ENCODE results near the gene CLOCK. TPM values are rescaled to one million over a fixed set of nuclear protein-coding genes. Genes with fewer than 3 reads are reported as not detected.

The CLOCK gene
- total RNA-seq, 2 donors from 2014 or later: 26.8 to 33.5 TPM

DNA sequence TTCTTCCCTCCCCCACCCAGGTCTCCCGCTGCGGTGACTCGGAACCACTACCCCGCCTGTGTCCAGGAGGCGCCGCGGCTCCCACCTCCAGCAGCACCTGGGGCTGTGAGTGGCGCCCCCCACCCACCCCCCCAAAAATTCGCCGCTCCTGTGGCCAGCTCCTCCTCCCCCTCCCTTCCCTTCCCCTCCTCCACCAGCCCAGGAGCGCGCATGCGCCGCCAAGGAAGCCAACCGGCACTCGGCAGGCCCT, 278 bp downstream of the CLOCK start:
- ATAC-seq (peak; percentile 88 to 89), DNase-seq (no peak)
- intact Hi-C loops (cut with DNase I): loop anchor here in 1 of 2 donors (5.0 to 10.0 kb wide), 2 partner anchors 199 to 308 kb away; partner anchors contain the start of genes EXOC1 and SRD5A3

DNA sequence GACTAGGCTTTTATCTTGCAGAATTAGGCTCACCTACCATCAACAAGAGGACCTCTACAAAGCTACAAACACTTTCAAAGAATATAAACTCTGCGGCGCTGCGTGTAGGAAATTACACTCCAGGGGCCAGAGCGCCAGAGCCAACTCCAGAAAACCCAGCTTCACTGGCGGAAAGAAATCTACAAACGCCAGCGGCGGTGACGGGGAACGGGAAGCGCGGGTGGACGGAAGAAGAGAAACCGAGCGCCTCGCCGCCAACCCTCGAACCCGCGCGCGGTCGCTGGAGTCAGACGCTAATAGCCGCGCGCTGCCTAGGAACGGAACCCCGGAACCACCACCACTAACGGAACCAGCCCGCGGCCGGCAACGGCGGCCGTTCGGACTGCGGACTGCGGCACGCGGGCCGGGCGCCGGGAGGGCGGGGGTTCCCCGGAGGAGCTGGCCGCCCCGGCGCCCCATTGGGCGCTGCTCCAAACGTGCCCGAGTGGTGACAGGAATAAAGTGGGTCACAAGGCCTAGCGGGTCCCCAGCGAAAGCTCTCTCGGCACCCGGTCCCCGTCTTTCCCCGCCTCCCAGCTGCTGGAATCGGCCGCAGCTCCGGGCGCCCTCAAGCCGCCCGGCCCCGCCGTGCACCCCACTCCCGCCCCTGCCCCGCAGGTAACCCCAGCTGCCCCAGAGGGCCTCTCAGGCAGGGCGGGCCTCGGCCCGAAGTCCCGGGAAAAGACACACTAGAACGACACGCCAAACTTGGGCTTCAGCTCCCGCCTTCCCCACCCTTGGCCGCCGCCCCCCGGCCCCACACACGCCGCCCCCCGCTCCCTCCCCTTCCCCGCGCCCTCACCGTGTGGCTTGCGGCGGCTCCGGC, 836 bp downstream of the CLOCK start:
- peak; percentile 72 to 76 for ATAC-seq
- intact Hi-C loops (cut with DNase I): loop anchor here in 1 of 2 donors (5.0 to 10.0 kb wide), 2 partner anchors 199 to 309 kb away; partner anchors contain the start of genes EXOC1 and SRD5A3
- DNase-seq: peak; percentile 82

DNA sequence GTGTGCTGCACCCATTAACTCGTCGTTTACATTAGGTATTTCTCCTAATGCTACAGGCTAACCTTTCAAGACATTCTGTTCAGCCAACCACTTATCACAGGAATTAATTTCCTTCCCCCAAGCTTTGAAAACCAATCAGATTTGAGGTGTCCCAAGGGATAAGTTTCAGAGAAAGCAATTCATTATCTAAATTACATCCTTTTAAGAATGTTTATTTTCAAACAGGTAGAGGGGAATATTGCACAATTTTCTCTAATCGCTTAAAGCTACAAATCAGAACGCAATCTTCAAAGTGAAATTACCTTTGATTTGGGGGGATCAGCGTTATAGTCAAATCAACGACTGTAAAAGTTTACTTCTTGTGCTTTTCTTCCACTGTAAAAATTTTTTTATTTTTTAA, 1.6 kb downstream of the CLOCK start:
- intact Hi-C loops (cut with DNase I): loop anchor here in 1 of 2 donors (5.0 to 10.0 kb wide), 2 partner anchors 198 to 310 kb away; partner anchors contain the start of genes EXOC1 and SRD5A3
- ATAC-seq: no peak
- DNase-seq: no peak

GRCh38 chr4:55543858-55544257, 2.9 kb downstream of the CLOCK start:
- no peak for ATAC-seq
- intact Hi-C loops (cut with DNase I): loop anchor here in 1 of 2 donors (10.0 kb wide), 1 partner anchor 311 kb away; the partner anchor contains the start of gene EXOC1
- no peak for DNase-seq

GRCh38 chr4:55540271-55540670, 6.4 kb downstream of the CLOCK start:
- intact Hi-C loops (cut with DNase I): loop anchor here in 1 of 2 donors (10.0 kb wide), 1 partner anchor 315 kb away; the partner anchor contains the start of gene EXOC1
- no peak for DNase-seq
- no peak for ATAC-seq

DNA sequence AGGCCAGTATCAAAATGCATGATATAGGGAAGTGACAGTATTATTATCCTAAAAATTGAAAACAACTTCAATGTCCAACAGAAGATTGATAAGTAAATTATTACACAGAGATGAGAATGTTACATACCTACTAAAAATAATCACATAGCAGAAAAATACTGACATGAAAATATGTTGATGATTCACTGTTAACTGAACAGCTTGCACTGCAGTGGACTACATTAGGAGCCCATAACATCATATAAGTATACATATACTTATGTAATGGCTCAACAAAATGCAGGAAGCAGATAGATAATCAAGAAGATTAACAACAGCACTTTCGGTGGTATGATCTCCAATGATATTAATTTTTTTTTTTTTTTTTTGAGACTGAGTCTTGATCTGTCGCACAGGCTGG, 7.1 kb downstream of the CLOCK start:
- intact Hi-C loops (cut with DNase I): loop anchor here in 1 of 2 donors (10.0 kb wide), 1 partner anchor 315 kb away; the partner anchor contains the start of gene EXOC1
- DNase-seq: no peak

GRCh38 chr4:55538531-55538930, 8.2 kb downstream of the CLOCK start:
- DNase-seq: no peak
- intact Hi-C loops (cut with DNase I): no loop called here
- ATAC-seq: no peak

More for the DNA sequence above, 7.1 kb downstream of the CLOCK start:
- no peak for ATAC-seq

DNA sequence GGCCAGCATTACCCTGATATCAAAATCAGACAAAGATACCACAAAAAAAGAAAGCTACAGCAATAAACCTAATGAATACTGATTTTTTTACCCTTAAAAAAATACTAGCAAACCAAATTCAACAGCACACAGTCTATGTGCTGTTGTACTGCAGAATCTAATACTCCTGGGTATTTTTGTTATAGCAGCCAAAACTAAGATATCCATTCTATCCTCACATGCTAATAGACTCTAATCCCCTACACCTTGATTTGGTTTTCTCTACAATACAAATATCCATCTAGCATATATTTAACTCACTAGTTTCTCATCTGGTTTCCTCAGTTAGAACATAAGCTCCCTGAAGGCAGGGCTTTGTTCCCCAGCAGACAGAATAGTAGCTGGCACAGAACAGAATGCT, 12.4 kb downstream of the CLOCK start:
- ATAC-seq (no peak), DNase-seq (no peak)
- intact Hi-C loops (cut with DNase I): no loop called here

GRCh38 chr4:55530691-55531090, 16.0 kb downstream of the CLOCK start:
- intact Hi-C loops (cut with DNase I): no loop called here

DNA sequence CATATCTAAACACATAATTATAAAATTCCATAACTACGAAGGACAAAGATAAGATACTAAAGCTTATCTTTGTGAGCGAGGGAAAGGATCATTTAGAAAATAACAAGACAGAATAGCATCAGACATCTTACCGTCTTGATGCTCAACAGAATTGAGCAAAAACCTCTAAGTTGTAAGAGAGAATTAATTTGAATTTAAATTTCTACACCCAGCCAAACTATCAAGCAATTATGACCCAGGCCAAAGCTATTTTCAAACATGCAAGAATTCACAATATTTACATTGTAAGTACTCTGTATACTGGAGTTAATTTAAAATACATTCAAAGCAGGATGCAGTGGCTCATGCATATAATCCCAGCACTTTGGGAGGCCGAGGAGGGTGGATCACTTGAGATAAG, 16.5 kb downstream of the CLOCK start:
- ATAC-seq (no peak), DNase-seq (no peak)
- intact Hi-C loops (cut with DNase I): no loop called here

More at GRCh38 chr4:55530691-55531090, 16.0 kb downstream of the CLOCK start:
- no peak for ATAC-seq
- DNase-seq: no peak

DNA sequence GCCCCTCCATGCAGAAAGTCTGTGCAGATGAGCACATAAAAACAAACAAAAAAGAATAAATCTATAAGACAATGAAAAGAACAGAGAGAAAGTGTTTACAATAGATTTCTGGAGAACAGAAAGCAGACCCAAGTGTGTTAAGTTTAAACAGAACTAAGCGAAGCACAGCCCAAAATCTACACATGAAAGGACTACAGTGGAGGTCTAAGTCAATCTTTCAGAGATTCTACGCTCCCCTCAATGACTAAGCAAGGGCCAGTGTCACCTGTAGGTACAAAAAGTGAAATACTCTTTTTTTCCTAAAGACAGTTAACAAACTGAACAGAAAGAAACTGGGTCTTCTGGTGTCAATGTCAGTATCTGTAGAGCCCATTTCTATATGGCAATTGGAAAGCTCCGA, 18.2 kb downstream of the CLOCK start:
- intact Hi-C loops (cut with DNase I): no loop called here
- no peak for DNase-seq
- no peak for ATAC-seq

DNA sequence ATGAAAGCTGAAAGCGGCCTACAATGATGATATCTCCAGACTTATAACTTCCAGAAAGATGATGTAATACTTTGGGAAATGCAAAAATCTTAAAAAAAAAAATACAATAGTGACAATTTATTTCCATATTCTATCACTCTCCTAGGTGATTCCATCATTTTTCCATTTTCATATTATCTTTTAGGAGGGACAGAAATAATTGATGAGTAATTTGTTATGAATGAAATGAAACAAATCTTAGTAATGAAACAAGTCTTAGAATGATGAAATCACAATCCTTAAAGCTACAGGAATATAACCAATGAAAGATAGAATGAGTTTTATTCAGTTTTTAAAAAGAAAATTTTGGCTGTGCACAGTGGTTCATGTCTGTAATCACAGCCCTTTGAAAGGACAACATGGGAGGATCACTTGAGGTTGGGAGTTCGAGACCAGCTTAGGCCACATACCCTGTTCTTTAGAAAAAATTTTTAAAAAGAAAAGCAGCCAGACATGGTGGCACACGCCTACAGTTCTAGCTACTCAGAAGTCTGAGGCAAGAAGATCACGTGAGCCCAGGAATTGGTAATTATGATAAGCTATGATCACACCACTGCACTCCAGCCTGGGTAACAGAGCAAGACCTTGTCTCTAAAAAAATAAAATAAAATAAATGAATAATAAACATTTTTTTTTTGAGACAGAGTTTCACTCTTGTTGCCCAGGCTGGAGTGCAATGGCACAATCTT, 21.7 kb downstream of the CLOCK start:
- ATAC-seq: no peak
- DNase-seq: no peak
- intact Hi-C loops (cut with DNase I): no loop called here

- intact Hi-C loops (cut with DNase I): no loop called here
- DNase-seq (no peak), ATAC-seq (no peak)
Observed at GRCh38 chr4:55518442-55518841, 28.3 kb downstream of the CLOCK start.

DNA sequence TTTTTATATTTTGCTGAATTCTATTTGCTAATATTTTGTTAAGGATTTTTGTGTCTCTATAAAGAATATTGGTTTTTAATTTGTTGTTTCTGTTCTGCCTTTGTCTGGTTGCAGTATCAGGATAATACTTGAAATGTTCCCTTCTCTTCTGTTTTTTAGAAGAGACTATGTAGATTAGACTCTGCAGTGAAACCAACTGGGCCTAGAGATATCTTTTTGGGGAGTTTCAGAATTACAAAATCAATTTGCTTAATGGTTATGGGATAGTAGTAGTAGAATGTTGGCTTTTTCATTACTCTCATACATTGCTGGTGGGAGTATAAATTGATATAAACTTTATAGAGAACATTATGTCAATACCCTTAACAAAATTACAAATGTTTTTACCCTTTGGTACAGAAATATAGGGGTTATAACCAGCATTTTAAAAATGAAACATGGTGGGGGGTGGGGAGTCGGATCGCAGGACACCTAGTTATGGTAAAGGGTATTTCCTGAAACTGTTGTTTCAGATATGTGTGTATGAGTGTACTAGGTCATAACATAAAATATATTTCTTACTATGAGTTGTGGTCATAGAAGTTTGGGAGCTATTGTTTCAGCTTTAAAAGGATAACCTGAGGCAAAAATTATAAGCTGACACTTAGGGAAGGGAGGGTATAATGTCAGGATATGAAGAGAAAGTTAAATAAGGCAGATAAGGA, 29.0 kb downstream of the CLOCK start:
- intact Hi-C loops (cut with DNase I): no loop called here
- no peak for ATAC-seq
- DNase-seq: no peak

GRCh38 chr4:55512922-55513571, 33.7 kb downstream of the CLOCK start:
- ATAC-seq: no peak
- no peak for DNase-seq
- intact Hi-C loops (cut with DNase I): no loop called here

DNA sequence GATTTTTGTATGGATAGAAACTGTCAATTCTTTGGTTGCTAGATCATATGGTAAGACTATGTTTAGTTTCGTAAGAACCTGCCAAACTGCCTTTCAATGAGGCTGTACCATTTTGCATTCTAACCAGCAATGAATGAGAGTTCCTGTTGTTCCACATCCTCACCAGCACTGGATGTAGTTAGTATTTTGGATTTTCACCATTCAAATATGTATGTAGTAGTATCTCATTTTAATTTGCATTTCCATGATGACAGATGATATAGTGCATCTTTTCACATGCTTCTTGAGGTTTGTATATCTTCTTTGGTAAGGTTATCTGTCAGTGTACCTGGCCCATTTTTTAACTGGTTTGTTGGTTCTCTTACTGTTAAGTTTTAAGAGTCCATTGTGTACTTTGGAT, 34.6 kb downstream of the CLOCK start:
- intact Hi-C loops (cut with DNase I): no loop called here
- ATAC-seq (no peak), DNase-seq (no peak)

DNA sequence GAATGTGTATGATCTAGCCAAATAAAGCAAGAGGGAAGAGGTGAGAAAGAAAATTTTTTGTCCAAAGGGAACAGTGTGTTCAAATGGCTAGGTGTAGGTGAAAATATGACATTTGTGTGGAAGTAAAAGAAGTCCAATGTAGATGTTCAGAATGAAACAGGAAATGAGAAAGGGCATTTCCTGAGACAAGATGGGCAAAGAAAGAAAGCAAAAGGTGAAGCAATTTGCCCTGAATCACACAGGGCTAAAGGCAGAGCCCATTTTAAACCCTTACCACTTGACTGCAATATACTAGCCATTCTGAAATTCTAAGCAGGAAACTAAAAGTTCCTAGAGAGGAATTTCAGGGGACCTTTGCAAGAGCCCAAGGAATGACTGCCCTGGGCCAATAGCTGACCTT, 36.0 kb downstream of the CLOCK start:
- intact Hi-C loops (cut with DNase I): no loop called here
- ATAC-seq: no peak
- DNase-seq: no peak

DNA sequence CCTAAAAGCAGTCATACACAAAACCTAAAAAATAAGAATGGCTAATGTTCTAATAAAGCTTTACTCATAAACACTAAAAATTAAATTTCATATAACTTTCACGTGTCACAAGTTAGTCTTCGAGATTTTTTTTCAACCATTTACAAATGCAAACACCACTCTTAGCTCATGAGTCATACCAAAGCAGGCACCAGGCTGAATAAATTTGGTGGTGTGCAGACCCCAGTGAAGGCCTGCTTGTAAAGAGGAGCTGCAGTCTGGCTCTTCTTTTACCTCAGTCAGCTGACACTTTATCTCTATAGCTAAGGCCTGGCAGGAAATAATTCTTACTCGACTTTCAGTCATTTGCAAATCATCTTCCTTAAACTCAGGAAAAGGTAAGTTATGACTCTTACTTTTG, 37.4 kb downstream of the CLOCK start:
- intact Hi-C loops (cut with DNase I): no loop called here
- DNase-seq (no peak), ATAC-seq (no peak)

- no peak for DNase-seq
- intact Hi-C loops (cut with DNase I): no loop called here
- peak; percentile 40 to 72 for ATAC-seq
Observed at GRCh38 chr4:55507612-55508011, 39.1 kb downstream of the CLOCK start.

Data from left cardiac atrium (tissue), 4 donors.